ENCODE measurements around the gene TSHR. TPM values are rescaled to one million over a fixed set of nuclear protein-coding genes. Genes with fewer than 3 reads are reported as not detected.

TSHR gene
- total RNA-seq, 4 donors from 2014 or later: not detected

GRCh38 chr14:81070511-81070910 lies 115.1 kb downstream of the TSHR start:
- no peak for DNase-seq (ENCODE audit: low spot score in 2 of 2)
- H3K27me3 ChIP-seq: no peaks in the 10 kb centered on the region
- no peak overlapping the region for H3K27ac ChIP-seq
- no peak overlapping the region for H3K4me3 ChIP-seq
- H3K9me3 ChIP-seq: peaks cover 4% of the 10 kb centered on the region
- TF ChIP-seq EP300 (IDR thresholded peaks at IDR 0.05) (no peak), CTCF (IDR thresholded peaks at IDR 0.05) (no peak), POLR2AphosphoS5 (IDR thresholded peaks at IDR 0.05) (no peak), POLR2A (IDR thresholded peaks at IDR 0.05) (no peak)
- 66% methylated on average over 2 of the region's 2 CpGs for WGBS
- H3K36me3 ChIP-seq: no peaks in the 10 kb centered on the region
- no peaks in the 10 kb centered on the region for H3K4me1 ChIP-seq

- Histone ChIP-seq H3K4me3 (no peak overlapping the region), H3K27me3 (no peaks in the 10 kb centered on the region), H3K27ac (no peak overlapping the region), H3K36me3 (no peaks in the 10 kb centered on the region), H3K9me3 (no peaks in the 10 kb centered on the region), H3K4me1 (no peaks in the 10 kb centered on the region)
- DNase-seq (ENCODE audit: low spot score in 2 of 2): no peak
- no peak for TF ChIP-seq CTCF (IDR thresholded peaks at IDR 0.05)
- TF ChIP-seq POLR2A (IDR thresholded peaks at IDR 0.05): no peak
- TF ChIP-seq POLR2AphosphoS5 (IDR thresholded peaks at IDR 0.05): no peak
- no peak for TF ChIP-seq EP300 (IDR thresholded peaks at IDR 0.05)
- WGBS: 60% methylated on average over 3 of the region's 3 CpGs
These were observed 130.2 kb downstream of the TSHR start for GRCh38 chr14:81085596-81085995.

GRCh38 chr14:81087230-81087629 lies 131.8 kb downstream of the TSHR start:
- Histone ChIP-seq H3K4me1 (no peaks in the 10 kb centered on the region), H3K9me3 (no peaks in the 10 kb centered on the region), H3K27ac (no peak overlapping the region), H3K4me3 (no peak overlapping the region), H3K36me3 (no peaks in the 10 kb centered on the region), H3K27me3 (no peaks in the 10 kb centered on the region)
- no peak for DNase-seq (ENCODE audit: low spot score in 2 of 2)
- TF ChIP-seq CTCF (IDR thresholded peaks at IDR 0.05): no peak
- no peak for TF ChIP-seq POLR2A (IDR thresholded peaks at IDR 0.05)
- no peak for TF ChIP-seq EP300 (IDR thresholded peaks at IDR 0.05)
- TF ChIP-seq POLR2AphosphoS5 (IDR thresholded peaks at IDR 0.05): no peak
- 76% methylated on average over 3 of the region's 3 CpGs for WGBS

- H3K27me3 ChIP-seq: no peaks in the 10 kb centered on the region
- no peaks in the 10 kb centered on the region for H3K9me3 ChIP-seq
- H3K4me3 ChIP-seq: no peak overlapping the region
- no peak for TF ChIP-seq EP300 (IDR thresholded peaks at IDR 0.05)
- no peak for TF ChIP-seq POLR2AphosphoS5 (IDR thresholded peaks at IDR 0.05)
- TF ChIP-seq CTCF (IDR thresholded peaks at IDR 0.05): no peak
- TF ChIP-seq POLR2A (IDR thresholded peaks at IDR 0.05): no peak
- no peaks in the 10 kb centered on the region for H3K4me1 ChIP-seq
- H3K36me3 ChIP-seq: no peaks in the 10 kb centered on the region
- H3K27ac ChIP-seq: no peak overlapping the region
- no peak for DNase-seq (ENCODE audit: low spot score in 2 of 2)
These were observed 135.7 kb downstream of the TSHR start for GRCh38 chr14:81091139-81091538.

- TF ChIP-seq CTCF (IDR thresholded peaks at IDR 0.05) (no peak), POLR2A (IDR thresholded peaks at IDR 0.05) (no peak), POLR2AphosphoS5 (IDR thresholded peaks at IDR 0.05) (no peak), EP300 (IDR thresholded peaks at IDR 0.05) (no peak)
These were observed 136.2 kb downstream of the TSHR start for GRCh38 chr14:81091660-81092059.

More at GRCh38 chr14:81091660-81092059, 136.2 kb downstream of the TSHR start:
- Histone ChIP-seq H3K27me3 (no peaks in the 10 kb centered on the region), H3K27ac (no peak overlapping the region), H3K36me3 (no peaks in the 10 kb centered on the region), H3K4me3 (no peak overlapping the region), H3K9me3 (no peaks in the 10 kb centered on the region), H3K4me1 (no peaks in the 10 kb centered on the region)
- no peak for DNase-seq (ENCODE audit: low spot score in 2 of 2)
- 84% methylated on average over 1 of the region's 1 CpG for WGBS

All from suprapubic skin (tissue), 4 donors.